Activated gamma-delta T cell treated with anti-CD3 and anti-CD28 coated beads, Interleukin-2, amount 50 U/mL, for 16 hours (primary cell): ENCODE data around the gene ERBB4.

Experiments used
- DNase-seq: peaks from one replicate; pipeline ENCODE4 v3.0.0-alpha.2; 2020; ENCODE audit warnings: low read depth

Gene ERBB4

DNA sequence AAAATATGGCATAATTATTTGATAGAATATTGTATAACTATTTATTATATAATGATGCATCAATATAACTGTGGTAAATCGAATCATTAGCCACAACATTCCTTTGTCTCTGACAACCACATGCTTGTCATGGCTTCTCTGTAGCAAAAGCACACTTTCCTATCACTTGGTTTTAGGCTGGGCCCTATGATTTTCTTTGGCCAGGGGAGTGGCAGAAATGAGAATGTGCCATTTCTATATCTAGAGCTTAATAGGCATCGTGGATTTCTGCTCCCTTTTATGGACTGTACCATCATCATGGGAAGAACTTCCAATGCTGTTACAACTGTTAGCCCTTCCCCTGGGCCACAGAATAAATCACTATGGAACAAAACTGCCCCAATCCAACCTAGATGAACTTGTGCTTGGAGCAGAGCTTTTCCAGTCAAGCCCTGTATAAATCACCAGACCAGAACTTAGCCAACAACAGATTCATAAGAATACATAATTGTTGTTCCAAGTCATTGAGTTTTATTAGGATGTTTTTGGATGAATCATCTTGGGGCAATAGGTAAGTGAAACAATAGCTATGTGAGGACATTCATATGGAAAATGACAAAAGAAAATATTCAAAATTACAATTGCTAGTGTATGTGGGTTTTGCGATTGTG lies 715.8 kb downstream of the ERBB4 start:
- no peak for DNase-seq

DNA sequence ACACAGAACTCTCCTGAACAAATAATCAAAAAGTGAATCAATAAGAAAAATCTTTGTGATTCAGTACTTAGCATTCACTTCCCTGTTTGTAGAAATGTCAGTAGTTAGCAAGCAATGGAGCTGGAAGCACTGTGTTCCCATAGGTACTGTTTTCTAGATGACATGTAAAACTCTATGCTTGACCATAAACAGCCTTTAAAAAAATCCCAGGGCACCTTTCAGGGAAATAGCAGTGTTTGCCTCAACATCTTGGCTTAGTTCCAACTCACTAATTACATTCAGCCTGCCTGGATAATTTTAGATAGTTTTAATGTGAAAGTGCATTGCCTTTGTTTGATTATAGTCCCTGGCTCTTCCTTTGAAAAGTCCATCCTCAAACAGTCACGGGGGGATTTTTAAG lies 721.8 kb downstream of the ERBB4 start:
- DNase-seq: no peak

DNA sequence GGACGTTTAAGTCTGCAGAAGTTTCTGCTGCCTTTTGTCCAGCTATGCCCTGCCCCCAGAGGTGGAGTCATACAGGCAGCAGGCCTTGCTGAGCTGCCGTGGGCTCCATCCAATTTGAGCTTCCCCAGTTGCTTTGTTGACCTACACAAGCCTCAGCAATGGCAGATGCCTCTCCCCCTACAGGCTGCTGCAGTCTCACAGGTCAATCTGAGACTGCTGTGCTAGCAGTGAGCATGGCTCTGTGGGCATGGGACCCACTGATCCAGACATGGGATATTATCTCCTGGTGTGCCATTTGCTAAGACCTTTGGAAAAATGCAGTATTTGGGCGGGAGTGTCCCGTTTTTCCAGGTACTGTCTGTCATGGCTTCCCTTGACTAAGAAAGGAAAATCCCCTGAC lies 726.0 kb downstream of the ERBB4 start:
- no peak for DNase-seq

DNA sequence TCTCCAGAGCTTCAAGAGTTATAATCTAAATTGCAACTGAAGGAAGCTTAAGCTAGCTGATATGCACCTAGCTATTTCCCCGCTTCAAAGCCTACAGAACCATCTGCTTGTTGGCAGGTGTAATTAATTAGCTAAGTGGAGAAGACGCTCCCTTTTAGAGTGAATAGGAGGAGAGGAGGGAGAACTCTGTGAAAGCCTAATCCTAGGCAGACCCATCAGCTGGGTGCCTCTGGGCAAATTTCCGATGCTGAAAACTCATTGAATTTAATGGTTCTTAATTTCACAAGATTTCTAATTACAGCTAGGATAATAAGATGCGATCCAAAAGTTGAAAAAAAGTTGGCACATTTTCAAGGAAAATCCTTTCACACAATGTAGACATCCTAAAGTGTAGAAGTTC lies 735.9 kb downstream of the ERBB4 start:
- no peak for DNase-seq

DNA sequence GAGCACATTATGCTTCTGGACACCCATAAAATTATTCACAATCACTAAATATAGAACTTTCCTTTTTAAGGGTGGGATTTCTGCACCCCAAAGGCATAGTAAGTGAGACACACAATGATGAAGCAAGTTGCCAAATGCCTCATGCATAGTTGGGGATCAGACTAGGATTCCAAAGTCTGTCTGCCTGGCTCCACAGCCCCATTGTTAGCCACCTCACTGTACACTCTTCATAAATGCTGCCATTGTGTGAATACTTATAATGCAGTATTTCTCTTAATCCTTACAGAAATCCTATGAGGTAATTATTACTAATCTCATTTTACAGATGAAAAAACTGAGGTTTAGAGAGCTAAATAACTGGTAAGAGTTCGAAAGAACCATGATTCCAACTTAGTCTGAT lies 738.6 kb downstream of the ERBB4 start:
- no peak for DNase-seq

DNA sequence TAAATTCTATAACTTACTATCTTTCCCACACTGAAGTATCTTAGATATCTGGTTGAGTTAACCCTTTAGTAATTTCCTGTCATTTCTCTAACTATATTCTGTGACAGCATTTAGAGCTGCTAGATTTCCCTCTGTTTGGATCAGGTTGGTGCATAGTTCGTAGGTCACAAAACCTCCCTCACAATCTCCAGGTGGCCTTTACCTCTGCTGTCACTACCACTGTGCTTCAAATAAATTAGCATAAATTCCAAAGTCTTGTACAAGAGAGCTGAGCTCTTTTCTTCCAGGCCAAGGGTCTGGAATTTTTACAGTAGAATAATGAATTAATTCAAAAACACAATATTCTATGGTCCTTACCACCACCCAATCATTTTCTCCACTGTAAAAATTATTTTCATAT lies 739.7 kb downstream of the ERBB4 start:
- DNase-seq: no peak

DNA sequence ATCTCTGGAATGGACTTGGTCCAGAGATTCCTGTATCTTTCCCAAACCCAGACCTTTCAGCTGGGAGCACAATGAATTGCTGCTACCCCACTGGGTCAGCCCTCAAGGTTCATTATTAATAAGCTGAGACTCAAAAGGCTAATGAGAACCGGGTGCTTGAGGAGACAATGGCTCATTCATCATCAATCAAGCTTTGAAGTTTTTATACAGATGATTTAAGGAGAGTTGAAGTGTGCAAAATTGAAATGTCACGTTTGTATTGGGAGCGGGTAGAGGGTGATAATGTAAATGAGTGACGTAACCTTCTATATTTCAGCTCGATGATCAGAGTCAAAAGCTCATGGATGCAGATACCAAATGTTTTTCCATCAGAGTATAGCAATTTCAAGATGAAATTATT lies 744.9 kb downstream of the ERBB4 start:
- DNase-seq: no peak

DNA sequence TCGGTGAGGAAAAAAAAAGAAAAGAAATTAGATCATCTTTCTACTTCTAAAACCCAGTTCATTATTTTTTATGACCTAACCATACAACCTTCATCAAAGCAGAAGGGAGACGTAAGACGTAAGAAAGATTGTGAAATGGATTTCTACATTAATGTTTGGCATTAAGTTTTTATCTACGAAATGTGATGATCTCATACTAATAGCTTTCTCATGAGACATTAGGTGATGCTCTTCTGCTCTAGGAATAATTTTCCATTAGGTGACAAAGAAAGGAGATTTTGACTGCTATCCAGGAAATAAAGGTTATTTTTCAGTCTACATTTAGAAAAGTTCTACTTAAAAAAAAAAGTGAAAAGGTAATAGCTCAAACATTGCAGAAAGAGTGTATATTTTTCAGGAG lies 748.6 kb downstream of the ERBB4 start:
- DNase-seq: no peak

DNA sequence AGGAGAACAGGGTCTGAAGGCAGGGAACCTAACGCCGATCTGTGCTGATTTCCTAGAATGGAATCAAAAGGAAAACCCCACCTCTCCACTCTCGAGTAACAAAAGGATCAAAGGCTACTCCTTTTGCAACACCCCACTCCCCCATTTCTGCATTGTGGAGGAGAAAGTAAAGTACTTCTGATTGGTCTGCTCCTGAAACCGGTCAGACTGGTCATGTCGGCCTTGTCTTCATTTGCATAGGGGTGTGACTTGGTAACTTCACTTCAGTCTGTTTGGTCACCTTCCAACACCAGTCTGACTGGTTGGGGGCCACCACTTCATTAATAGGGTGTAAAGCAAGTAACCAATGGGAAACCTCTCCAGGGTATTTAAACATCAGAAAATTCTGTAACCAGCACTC lies 771.9 kb downstream of the ERBB4 start:
- DNase-seq: no peak

DNA sequence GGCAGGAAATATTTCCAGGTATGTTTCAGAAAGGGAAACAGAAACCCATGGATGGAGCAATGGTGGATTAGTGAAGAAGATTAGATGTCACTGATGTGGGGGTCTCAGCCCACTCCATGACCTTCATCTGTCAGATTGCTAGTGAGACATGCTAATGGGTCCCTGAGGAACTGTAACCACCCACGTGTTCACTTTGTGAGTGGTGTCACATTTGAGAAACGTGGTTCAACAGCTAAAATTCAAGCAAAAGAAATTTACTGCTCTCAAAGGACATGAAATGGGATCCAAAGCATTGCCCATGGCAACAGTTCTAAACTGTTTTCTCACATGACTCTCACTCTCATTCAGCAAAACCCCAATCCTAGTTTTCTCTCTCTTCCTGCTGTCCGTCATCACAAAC lies 776.1 kb downstream of the ERBB4 start:
- DNase-seq: no peak

DNA sequence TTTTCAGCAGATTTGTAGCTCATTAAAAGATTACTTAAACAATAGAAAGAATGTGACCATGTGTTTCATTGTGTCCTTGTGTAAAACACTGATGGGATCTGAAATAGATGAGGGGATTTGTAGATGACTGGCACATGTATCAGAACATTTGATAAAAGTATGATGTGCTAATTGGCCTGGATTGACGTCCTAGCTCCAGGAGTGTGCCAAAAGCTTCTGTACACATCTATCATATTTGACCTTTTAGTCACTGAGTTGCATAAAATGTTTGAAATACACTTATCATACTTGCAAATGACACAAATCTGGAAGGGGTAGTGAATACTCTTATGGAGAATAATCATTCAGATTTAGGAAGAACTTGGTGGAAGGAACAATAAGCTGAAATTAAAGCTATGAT lies 778.5 kb downstream of the ERBB4 start:
- DNase-seq: no peak

DNA sequence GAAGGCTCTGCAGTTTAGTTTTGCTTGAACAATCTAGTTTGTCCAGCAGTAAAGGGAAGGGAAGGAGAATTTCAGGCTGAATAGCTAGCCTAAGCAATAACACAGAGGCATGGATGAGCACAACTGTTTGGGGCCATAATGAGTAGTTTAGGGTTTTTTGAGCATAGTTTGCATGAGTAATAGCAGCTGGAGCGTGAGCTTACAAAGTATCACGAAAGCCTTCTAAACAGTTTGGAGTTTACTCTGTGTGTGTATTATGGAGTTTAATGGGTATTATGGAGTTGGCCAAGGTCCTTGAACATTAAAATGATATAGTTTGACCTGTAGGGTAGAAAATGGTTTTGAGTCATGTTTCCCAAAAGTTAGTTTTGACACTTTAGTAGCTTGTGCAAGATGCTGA lies 782.3 kb downstream of the ERBB4 start:
- DNase-seq: no peak

DNA sequence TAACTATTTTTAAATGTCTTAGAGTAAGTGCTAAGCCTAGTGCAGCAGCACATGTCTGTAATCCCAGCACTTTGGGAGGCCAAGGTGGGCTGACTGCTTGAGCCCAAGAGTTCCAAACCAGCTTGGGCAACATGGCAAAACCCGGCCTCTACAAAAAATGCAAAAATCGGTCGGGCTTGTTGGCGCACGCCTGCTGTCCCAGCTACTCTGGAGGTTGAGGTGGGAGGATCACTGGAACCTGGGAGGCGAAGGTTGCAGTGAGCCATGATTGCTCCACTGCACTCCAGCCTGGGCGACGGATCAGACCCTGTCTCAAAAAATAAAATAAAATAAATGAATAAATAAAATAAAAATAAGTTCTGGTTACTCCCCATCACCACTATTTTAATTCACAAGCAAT lies 783.4 kb downstream of the ERBB4 start:
- no peak for DNase-seq

DNA sequence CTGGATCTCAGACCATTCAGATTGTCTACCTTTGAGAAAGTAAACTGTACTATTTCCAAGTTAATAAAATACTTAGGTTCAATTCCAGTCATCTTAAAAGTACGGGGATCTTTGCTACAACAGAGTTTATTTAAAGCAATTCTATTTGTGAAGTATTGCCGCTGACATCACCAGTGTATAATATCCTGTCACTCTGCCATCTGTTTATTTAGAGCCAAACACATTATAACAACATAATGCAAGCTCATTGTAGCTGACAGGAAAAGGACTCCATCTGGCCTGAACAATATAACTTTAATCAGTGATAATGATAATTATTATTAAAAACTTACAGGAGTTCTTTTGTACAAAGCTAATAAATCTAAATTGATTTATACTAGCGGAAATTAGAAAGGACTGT lies 786.8 kb downstream of the ERBB4 start:
- DNase-seq: no peak

DNA sequence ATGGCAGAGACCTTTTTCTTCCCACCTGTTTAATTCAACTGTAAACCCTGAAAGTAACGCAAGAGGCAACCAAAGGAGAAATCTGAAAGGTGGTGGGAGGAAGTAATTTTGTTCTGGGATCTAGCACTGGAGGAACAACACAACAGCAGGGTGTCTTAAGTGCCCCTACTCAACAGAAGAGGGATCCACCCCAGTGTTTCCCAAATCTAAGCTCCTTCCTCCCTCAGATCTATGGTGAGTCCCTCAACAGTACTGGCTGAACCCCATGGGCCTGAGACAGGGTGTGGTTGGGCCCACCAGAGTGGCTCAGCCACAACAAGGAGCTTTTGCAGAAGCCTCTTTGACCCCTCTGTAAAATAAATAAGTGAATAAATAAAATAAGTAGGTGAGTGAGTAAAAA lies 790.3 kb downstream of the ERBB4 start:
- DNase-seq: no peak

DNA sequence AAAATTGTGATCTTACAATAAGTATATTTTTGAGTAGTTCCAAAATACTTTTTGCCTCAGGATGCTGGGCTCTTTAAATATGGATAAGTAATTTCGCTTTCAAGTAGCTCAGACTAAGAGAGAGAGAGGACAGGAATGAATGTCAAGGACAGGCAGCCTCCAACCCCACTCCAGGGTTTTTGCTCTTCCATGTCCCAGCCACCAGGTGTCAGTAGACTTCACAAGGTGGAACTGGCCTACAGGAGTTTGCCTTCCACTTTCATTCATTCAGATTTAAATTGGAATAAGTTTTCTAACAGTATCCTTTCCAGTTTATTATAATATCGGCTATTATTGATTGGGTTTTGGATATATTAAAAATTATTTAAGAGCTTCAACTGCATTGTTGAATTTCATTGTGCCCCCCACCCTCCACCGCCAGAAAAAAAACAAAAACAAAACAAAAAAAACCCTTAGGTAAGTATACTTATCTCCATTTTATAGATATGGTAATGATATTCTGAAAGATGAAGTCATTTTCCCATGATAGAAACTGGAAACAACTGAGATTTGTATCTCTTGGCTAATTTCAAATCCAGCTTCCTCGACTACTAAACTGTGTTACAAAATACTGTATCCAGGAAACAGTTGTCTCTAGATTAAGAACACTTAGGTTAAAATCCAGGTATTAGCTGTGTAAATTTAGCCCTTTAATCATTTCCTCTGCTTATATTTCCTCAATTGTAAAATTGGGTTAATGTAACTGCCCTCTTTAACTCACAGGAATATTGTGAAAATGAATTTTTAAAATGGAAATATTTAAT lies 793.1 kb downstream of the ERBB4 start:
- no peak for DNase-seq

DNA sequence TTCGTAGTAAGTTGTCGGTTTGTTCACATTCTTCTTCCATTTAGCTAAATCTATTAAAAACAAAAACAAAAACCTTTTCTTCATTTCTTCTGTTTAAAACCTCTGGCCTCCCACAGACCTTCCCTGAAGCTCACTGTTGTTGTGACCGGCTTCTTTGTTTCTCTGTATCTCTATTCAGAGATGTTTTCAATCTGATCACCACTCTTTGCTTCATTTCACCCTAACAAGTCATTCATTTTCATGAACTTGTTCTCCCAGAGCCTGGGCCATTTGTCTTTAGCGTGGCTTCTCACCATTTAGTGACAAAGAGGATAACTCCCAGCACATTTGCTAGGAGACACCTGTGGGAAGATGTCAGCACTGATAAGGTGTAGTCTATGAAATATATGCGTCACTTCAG lies 794.2 kb downstream of the ERBB4 start:
- no peak for DNase-seq

DNA sequence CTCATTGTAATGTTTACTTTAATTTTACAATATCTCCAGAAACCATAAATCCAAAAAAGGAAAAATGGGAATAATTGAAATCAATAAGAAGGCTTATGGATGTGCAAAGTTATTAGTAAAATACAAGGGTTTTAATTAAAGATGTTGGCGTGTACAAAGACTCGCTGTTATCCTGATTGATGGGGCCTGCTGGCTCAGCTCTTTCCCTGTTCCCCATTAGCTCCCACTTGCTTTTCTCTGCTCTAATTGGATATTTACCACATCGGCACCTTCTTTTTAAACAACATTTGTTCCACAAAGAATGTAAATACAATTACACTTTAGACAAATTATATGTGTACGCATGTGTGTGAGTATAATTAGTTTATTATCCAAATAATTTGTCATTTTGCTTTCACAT lies 796.6 kb downstream of the ERBB4 start:
- DNase-seq: no peak

DNA sequence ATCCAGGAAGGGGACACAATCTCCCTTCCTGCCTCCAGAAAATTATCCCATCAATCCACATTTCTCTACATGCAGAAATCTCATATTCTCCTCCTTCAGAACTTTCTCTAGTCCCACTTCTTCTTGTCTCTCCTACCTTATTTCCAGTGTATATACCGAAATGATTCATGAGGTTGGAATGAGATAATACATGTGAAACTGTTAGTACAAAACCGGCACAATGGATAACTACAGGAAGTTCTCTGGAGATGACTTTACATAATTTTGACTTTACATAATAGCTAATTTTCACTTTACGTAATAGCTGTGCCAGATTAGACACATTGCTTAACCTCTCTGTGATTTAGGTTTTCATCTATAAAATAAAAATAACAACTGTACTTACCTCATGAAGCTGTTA lies 801.3 kb downstream of the ERBB4 start:
- DNase-seq: no peak

DNA sequence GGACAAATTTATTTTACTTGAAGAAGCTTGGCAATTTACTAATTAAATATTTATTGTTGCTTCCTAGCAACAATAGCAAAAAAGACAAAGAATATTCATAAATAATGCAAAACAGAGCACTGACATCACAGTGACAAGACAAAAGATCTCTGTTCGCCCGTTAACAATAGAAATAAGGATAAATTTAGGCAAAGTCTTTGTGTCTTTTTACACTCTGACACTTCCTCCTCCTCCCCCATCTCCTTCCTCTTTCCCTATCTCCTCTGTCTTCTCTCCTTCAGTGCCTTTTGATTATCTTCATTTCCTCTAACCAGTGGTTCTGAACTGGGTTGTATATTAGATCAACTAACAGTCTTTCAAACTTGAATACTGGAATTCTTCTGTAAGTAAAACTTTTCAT lies 808.4 kb downstream of the ERBB4 start:
- no peak for DNase-seq

DNA sequence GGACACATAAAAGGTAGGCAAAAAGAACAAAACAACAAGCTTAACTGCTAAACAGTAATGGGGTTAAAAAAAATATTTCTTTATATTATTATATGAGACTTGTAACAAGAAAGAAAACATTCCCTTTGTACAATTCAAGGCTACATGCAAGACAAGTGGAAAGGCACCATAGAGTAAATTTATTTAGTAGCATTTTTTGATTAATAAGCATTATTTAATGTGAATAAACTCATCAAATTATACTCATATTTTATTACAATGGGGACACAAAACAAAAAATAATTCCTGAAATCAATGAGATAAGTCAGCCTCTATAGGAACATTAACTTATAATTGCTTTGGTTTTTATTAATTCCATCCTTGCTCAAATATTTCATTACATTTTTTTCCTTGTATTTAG lies 809.2 kb downstream of the ERBB4 start:
- no peak for DNase-seq

DNA sequence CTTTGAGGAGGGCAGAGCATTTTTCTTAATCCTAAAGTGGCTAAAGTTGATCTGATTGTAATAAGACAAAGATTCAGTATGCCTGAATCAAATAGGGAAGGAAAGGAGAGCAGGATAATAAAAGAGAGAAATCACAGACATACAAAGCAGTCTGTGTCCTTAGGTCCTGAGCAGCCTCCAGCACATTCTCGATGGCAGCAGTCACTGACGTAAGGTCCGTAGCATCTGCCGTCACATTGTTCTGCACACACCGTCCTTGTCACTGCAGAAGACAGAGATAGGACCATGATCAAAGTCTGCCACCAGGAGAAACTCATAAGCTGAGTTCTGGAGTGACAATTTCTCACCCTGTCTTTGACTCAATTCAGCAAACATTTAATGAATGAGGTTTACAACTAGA lies 813.7 kb downstream of the ERBB4 start:
- no peak for DNase-seq

DNA sequence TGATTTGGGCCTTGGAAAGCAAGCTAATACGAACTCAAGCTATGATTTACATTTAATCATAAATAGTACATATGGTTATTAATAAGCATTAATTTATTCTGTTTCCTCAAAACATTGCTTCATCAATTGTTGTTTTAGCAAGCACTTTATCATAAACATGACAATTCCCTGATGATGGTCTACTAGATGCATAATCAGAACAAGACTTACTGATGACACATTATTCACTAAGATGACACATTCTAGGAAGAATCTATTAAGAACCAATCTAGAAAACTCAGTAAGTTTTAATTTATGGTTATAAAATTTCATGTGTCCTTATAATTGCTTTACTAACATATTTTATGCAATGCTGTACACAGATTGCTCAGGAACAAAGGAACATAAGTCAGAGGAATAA lies 815.2 kb downstream of the ERBB4 start:
- DNase-seq: no peak

DNA sequence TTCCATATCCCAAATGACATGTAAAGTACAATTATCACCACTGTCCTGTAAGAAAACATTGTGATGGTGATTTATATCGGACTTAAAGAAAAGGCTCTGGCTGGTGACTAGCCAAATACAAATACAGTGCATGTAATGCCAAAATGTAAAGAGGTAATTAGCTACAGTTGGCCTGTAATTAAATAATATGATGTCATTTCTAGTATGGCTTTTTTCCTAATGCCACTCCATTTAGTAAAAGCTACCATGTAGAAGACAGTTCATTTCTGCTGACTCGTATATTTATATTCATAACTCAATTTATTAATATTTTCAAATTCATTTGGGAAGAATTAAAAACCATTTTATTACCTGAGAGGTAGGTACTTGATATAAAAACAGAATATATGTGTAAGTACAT lies 815.7 kb downstream of the ERBB4 start:
- no peak for DNase-seq
